Adrenal gland (tissue), 5 donors: ENCODE measurements around the gene ACOX3.

ENCODE experiments used
- POLR2A ChIP-seq, 2 donors: fragments of 450-650 bp; IDR thresholded peaks; one replicate each; pipeline ENCODE4 v1.6.1; 2017; ENCODE audit warnings: antibody characterized with exemption in 2 of 2, mild to moderate bottlenecking in 2 of 2, moderate library complexity in 1 of 2
- TF ChIP-seq, protein P1 (sequence below), 6 experiments: fragments of 450-650 bp in 4 of 6; fragments of 200-600 bp in 2 of 6; sonication (generic) in 1 of 6; IDR thresholded peaks; 1 replicate in 5 of 6; 2 replicates in 1 of 6; pipeline versions ENCODE4 v1.5.1 to v1.8.0; 2016 to 2021; ENCODE audit warnings: antibody characterized with exemption in 6 of 6, mild to moderate bottlenecking in 2 of 6, moderate library complexity in 1 of 6
- donor health status: DM: no; HTN: no; CAD: no.

DNA sequence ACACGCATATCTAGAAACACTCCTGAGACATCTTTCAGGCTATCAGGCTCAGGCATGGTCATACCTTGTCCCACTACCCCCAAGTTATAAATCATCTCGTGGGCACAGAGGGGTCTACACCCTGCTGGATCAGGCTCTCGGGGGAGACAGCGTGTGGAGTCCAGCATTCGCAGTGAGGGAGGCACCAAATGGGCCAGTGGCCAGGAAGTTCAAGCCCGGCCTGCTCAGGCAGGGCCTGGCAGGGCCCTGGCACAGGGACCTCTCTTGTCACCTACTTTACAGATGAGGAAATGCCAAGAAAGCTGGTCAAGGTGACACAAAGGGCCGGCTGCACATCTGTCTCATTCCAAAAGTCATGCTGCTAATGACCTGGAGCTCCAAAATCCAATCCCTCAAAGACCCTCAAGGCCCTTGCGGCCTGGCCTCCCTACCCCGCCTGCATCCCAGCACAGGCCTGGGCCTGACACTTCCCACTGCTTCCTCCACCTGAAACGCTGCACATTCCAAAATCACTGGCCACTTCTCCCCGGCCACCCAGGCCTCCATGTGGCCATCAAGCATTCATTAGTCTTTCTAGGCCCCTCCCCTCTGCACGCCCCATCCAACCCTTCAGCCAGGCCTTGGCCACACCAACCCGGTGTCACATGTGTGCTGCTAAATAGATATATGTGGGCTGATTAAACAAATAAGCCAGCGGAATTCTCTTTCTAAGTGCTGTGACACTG is 35.6 kb downstream of the ACOX3 start:
- no peak for TF ChIP-seq POLR2A (IDR thresholded peaks at IDR 0.05)
- TF ChIP-seq, protein P1, sequence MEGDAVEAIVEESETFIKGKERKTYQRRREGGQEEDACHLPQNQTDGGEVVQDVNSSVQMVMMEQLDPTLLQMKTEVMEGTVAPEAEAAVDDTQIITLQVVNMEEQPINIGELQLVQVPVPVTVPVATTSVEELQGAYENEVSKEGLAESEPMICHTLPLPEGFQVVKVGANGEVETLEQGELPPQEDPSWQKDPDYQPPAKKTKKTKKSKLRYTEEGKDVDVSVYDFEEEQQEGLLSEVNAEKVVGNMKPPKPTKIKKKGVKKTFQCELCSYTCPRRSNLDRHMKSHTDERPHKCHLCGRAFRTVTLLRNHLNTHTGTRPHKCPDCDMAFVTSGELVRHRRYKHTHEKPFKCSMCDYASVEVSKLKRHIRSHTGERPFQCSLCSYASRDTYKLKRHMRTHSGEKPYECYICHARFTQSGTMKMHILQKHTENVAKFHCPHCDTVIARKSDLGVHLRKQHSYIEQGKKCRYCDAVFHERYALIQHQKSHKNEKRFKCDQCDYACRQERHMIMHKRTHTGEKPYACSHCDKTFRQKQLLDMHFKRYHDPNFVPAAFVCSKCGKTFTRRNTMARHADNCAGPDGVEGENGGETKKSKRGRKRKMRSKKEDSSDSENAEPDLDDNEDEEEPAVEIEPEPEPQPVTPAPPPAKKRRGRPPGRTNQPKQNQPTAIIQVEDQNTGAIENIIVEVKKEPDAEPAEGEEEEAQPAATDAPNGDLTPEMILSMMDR (IDR thresholded peaks at IDR 0.05), result no peak
